Measurements from ENCODE around the gene KCNMA1. TPM values are rescaled to one million over a fixed set of nuclear protein-coding genes. Genes with fewer than 3 reads are reported as not detected.

The KCNMA1 gene
- total and polyA plus RNA-seq, 3 donors from 2014 or later: 13.6 to 36.1 (median 24.7) TPM

GRCh38 chr10:77428691-77429395 is 208.8 kb downstream of the KCNMA1 start:
- no peak overlapping the region for H3K27ac ChIP-seq
- no peak overlapping the region for H3K4me3 ChIP-seq
- TF ChIP-seq CTCF (IDR thresholded peaks at IDR 0.05) (peak in 1 of 3 experiments; percentile 37), POLR2A (IDR thresholded peaks at IDR 0.05) (no peak)
- H3K9me3 ChIP-seq: no peaks in the 10 kb centered on the region
- no peaks in the 10 kb centered on the region for H3K27me3 ChIP-seq
- intact Hi-C loops (cut with DNase I; ENCODE audit: low total_unique reads): no loop called here
- H3K4me1 ChIP-seq: no peaks in the 10 kb centered on the region
- DNase-seq: peak; percentile 21
- WGBS, 2 donors: 68 to 87% methylated on average over 3 of the region's 3 CpGs
- no peaks in the 10 kb centered on the region for H3K36me3 ChIP-seq (ENCODE audit: low read depth, missing control alignments)

GRCh38 chr10:77424257-77424656 is 213.4 kb downstream of the KCNMA1 start:
- no peaks in the 10 kb centered on the region for H3K9me3 ChIP-seq
- peaks cover 8% of the 10 kb centered on the region for H3K4me1 ChIP-seq
- no peaks in the 10 kb centered on the region for H3K27me3 ChIP-seq
- TF ChIP-seq POLR2A (IDR thresholded peaks at IDR 0.05) (no peak), CTCF (IDR thresholded peaks at IDR 0.05) (no peak)
- DNase-seq: no peak
- no peak overlapping the region for H3K27ac ChIP-seq
- no peaks in the 10 kb centered on the region for H3K36me3 ChIP-seq (ENCODE audit: low read depth, missing control alignments)
- H3K4me3 ChIP-seq: no peak overlapping the region
- intact Hi-C loops (cut with DNase I; ENCODE audit: low total_unique reads): no loop called here

GRCh38 chr10:77422491-77423338 is 214.9 kb downstream of the KCNMA1 start:
- H3K4me3 ChIP-seq: no peak overlapping the region
- peak; percentile 59 for DNase-seq
- no peaks in the 10 kb centered on the region for H3K9me3 ChIP-seq
- H3K36me3 ChIP-seq (ENCODE audit: low read depth, missing control alignments): no peaks in the 10 kb centered on the region
- H3K27ac ChIP-seq: no peak overlapping the region
- TF ChIP-seq CTCF (IDR thresholded peaks at IDR 0.05): no peak
- no peak for TF ChIP-seq POLR2A (IDR thresholded peaks at IDR 0.05)
- 37 to 50% methylated on average over 5 of the region's 5 CpGs for whole genome bisulfite sequencing, 2 donors
- intact Hi-C loops (cut with DNase I; ENCODE audit: low total_unique reads): no loop called here
- H3K4me1 ChIP-seq: peaks cover 8% of the 10 kb centered on the region
- no peaks in the 10 kb centered on the region for H3K27me3 ChIP-seq

GRCh38 chr10:77421591-77421990 is 216.0 kb downstream of the KCNMA1 start:
- no peak overlapping the region for H3K4me3 ChIP-seq
- H3K9me3 ChIP-seq: no peaks in the 10 kb centered on the region
- DNase-seq: no peak
- no peaks in the 10 kb centered on the region for H3K36me3 ChIP-seq (ENCODE audit: low read depth, missing control alignments)
- H3K27ac ChIP-seq: no peak overlapping the region
- intact Hi-C loops (cut with DNase I; ENCODE audit: low total_unique reads): no loop called here
- no peaks in the 10 kb centered on the region for H3K27me3 ChIP-seq
- H3K4me1 ChIP-seq: peaks cover 8% of the 10 kb centered on the region
- 70 to 73% methylated on average over 4 of the region's 4 CpGs for WGBS, 2 donors
- TF ChIP-seq CTCF (IDR thresholded peaks at IDR 0.05): no peak
- TF ChIP-seq POLR2A (IDR thresholded peaks at IDR 0.05): no peak
